Measurements from ENCODE around the gene ESPL1.
"Not testable (repeated sequence)": the region's sequence is repeated elsewhere in the genome, so short reads cannot be mapped to it uniquely, and the experiment has no call there.

ESPL1 gene

DNA sequence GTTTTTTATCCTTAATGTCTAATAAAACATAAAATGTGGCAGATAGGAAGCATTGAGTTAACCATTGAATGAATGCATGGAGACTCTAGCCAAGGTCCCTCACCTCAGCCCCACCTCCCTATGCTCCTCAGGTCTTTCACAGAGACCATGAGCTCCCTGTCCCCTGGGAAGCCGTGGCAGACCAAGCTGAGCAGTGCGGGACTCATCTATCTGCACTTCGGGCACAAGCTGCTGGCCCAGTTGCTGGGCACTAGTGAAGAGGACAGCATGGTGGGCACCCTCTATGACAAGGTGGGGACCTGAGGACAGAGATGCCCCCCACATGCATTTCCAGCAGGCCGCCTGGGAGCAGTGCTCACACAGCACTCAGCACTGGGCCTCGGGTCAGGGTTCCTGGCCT is 34.8 kb downstream of the ESPL1 start:
- DNase-seq: no peak

DNA sequence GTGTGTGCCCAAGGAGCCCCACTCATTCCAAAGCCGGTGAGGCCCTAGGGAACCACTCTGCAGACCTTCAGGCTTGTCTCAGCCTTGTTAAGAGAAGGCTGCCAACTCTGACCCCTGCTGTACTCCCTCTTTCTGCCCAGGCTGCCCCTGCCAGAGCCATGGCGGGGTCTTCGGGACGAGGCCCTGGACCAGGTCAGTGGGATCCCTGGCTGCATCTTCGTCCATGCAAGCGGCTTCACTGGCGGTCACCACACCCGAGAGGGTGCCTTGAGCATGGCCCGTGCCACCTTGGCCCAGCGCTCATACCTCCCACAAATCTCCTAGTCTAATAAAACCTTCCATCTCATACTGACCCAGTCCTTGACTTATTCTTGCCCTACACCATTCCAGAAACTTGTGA is 38.7 kb downstream of the ESPL1 start:
- no peak for DNase-seq

DNA sequence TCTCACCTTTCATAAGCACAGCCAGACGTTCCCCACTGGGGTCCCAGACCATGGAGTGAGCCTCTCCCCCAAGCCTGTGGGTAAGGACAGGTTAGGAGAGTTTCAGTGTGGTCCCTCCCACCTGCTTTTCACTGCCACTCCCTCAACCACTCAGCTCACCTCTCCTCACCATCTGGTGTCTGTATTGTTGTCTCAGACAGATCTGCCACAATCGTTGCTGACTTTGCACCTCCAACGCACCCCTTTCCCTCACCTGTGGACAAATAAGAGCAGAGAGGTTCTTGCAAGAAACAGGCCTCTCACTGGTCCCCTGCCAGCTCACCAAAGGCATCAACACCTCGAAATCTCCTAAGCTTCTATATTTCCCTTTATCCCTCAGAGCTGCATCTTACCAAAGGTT is 40.2 kb downstream of the ESPL1 start:
- no peak for DNase-seq

DNA sequence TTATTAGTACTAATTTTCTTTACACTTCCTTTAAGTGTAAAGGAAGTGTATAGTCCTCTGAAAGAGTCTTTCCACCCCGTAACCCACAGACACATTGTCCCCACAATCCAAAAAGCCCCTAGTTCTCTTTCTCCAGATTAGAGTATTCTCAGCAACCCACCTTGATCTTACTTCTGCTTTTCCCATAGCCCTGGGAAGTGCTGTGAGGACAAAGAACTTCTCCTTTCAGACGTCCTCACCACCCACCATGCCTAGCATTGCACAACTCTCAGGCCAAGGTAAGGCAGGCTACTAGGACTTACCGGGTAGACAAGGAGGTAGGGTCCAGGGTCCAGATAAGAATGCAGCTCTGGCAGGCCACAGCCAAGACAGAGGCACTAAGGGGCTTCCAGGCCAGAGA is 45.9 kb downstream of the ESPL1 start:
- no peak for DNase-seq

GRCh38 chr12:53320352-53321195 is 52.5 kb downstream of the ESPL1 start:
- DNase-seq: no peak

DNA sequence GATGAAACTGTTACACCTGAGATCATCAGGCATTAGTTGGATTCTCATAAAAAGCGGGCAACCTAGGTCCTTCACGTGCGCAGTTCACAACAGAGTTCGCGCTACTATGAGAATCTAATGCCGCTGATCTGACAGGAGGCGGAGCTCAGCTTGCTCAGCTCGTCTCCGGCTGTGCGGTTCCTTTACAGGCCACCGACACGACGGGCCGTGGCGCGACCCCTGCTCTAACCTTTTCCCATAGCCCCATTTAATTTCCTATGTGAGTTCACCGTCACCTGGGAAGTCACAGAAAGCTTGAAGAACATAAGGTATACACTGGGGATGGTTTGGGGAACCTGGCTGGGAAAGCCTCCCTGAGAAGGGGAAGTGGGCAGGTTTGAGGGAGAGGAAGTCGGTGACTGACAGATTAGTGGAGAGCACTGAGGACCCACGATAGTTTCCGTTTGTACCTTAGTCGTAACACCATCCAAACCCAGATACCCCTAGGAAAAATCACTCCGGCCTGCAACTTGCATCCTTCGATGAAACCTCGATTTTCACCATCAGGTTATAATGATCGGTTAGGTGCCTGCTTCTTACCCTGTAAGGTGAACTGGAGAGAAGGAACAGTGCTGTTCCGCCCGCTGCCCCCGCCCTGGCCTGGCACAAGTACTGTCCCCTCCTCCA is 56.1 kb downstream of the ESPL1 start:
- peak; percentile 53 for DNase-seq

DNA sequence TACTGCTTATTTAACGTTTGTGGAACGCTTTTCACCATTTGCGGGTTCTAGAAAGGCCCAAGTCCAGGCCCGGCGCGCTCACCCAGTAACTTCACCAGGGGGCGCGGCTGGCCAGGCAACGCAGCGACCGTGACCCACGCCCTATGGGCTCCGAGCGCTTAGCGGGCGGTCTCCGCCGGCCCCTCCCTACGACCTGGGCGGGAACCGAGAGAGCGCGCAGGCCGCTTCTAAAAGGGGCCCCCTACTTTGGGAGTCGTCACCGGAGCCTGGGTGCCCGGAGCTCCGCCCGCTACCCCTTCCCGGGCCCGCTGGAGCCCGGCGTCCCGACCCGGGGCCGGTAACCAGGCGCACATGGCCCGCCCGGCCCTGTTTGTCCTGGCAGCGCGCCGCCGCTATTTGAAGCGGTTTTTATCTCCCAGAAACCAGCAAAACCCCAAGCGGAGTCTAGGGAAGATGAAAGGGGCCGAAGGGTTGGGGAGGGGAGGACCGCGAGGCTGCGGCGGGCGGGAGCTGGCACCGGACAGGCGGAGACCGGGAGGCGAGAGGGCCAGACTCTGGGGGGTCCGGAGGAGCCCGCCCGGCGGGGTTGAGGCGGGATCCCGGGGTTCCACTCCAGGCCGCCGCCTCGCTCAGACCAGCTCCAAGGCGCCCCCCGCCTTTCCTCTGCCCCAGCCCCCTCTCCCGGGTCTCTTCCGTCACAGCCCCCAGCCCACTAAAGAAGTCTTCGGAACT is 56.8 kb downstream of the ESPL1 start:
- peak; percentile 85 for DNase-seq

GRCh38 chr12:53325511-53326061 is 57.5 kb downstream of the ESPL1 start:
- peak; percentile 14 for DNase-seq

- DNase-seq: no peak
These were observed 58.5 kb downstream of the ESPL1 start for GRCh38 chr12:53326460-53327185.

DNA sequence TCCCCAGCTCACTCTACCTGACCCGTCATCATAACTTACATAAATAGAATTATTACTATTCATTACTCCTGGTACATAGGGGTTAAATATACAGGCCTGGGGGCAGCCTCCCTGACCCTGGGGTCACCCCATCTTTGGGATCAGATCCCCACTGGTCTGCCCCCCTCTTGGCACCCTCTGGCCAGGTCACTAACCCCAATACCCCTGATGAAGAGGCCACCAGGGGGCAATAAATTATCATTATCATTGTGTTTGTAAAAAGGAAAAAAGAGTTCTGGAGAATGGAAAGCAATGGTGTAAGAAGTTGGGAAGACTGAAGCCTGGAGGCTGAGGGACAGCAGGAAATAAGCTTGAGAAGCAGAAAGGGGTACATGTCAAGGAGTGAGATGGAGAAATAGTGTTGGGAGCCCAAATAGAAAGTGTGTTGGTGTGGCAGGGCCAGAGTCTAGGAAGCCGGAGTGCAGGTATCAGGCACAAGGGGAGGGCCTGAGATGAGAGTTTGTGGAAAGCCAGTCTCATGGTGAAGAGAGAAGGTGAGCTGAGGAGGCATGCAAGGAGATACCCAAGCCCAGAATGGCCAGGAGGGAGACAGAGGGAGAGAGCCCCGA is 59.4 kb downstream of the ESPL1 start:
- DNase-seq: no peak

DNA sequence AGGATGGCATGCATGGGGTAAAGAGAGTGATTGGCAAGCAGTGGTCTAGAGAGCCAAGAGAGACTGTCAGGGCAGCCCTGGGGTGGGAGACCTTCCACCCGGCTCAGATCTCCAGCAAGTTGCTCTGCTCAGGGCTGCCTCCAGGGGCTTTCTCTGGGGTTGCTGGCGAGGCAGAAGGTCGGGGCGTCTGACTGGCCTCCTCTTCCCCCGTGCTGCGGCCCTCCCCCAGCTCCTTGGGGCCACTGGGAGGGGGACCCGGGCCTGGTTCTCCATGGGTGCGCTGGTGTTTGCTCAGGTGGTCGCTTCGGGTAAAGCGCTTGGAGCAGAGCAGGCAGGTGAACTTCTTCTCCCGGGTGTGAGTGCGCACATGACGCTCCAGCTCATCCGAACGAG is 59.9 kb downstream of the ESPL1 start:
- no peak for DNase-seq

DNA sequence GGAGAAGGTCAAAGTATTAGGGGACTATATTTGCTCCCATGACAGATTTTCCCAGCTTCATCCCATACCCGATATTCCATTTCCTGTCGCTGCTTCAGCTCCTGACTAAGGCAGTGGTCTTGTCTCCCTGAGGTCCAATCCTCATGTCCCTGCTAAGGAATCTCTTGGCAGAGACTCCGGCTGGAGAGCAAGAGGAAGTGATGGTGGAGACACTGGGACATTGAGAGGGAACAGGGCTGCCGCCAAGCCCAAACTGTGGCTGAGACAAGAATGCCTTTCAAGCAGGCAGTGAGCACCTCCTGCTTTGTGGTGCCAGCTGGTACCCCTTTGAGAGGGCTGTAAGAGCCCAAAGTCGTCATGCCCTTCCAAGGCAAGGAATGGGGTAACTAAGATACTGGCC is 62.6 kb downstream of the ESPL1 start:
- no peak for DNase-seq

DNA sequence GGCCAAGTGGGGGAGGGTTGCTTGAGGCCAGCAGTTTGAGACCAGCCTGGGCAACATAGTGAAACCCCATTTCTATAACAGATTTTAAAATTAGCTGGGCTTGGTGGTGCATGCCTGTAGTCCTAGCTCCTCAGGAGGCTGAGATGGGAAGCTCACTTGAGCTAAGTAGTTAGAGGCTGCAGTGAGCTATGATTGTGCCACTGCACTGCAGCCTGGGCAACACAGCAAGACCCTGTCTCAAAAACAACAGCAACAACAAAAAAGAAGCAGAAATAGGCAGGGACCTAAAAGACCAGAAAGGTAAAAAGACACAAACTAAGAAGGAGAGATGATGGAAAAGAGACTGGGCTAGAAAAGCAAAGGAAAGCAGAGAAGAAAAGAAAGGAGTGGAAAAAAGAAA is 64.2 kb downstream of the ESPL1 start:
- DNase-seq: not testable (repeated sequence)

- no peak for DNase-seq
These were observed 64.6 kb downstream of the ESPL1 start for GRCh38 chr12:53332744-53333143.

GRCh38 chr12:53333289-53333688 is 65.2 kb downstream of the ESPL1 start:
- DNase-seq: no peak

DNA sequence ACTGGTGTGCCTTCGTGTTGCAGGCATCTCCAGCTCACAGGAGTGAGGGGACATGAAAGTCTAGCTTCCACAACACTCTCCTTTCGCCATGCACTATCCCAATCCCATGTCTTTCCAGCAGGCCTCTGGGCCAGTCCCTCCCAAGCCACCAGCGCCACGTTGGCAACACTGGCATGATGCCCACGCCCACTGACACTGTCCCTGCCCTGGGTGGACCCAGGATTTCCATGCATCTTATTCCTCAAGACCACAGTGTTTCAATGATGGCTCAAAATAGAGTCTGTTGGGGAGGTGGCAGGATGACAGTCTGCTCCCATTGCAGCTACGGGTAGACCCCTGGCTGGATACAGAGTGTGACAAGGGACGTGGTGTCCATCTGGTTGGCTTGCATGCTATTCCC is 65.7 kb downstream of the ESPL1 start:
- DNase-seq: no peak

DNA sequence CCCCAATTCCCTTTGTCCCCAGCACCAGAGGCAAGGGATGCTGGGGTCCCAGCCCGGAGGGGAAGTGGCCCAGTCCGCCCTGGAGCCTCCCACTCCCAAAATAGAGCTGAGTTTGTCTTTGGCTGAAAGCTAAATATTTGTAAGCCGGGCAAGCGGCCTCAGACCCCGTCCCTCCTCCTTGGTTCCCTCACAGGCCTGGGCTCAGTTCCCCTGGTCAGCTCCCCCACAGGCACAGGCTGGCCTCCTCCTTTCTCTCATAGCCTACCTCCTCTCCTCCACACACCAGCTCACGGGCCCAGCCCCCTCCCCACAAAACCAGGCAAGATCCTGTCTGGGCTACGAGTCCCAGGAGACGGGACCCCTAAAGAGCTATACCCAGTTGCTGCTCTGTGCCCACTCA is 66.7 kb downstream of the ESPL1 start:
- DNase-seq: no peak

- DNase-seq: no peak
These were observed 68.1 kb downstream of the ESPL1 start, which contains the start of gene SP7 for GRCh38 chr12:53336181-53336681. Gene SP7, minus strand, starts transcription at chr12:53336354. Its CDS starts 708 bp downstream, at chr12:53335646.

DNA sequence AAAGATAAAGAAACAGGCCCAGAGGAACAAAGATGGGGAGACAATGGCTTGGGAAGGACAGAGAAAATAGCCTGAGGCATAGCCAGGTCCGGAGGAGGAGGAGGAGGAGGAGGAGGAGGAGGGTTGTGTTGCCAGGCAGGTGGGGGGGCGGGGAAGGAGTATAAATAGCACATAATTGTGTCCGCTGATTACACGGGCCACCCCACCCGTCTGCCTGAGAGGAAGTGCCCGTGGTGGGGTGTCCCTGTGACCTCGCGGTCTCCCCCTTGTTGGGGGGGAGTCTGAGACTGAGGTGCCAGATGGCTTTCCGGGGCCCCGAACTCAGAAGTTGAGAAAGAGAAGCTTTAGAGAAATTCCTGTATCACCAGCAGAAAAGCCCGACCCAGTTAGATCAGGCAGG is 69.9 kb downstream of the ESPL1 start:
- DNase-seq: peak; percentile 28

GRCh38 chr12:53338916-53339315 is 70.8 kb downstream of the ESPL1 start:
- no peak for DNase-seq

DNA sequence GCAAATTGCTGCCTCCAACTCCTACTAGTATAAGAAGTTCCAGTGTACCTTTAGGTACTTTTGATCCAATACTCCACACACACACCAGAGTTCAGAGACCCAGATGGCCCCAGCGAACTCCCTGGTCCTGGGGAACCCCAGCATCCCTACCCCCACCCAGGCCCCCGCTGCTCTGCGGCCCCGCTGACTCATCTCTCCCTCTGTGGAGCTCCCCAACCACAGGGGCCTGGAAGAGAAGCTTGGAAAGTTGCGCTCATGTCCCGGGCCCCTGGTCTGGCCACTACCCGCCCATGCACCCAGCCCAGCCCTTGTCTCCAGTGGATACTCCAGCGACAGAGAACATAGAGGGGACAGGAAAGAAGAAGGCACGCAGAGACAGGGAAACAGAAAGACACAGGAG is 72.3 kb downstream of the ESPL1 start:
- DNase-seq: no peak
